K562 (cell line): ENCODE data around the gene PRR36.

Source experiments
- ARHGAP35 ChIP-seq: fragments of 450-650 bp; IDR thresholded peaks from 2 replicates; pipeline ENCODE4 v1.6.1; 2018; ENCODE audit not compliant: partially characterized antibody
- CAMTA2 ChIP-seq: fragments of 250-450 bp; sonication (Bioruptor Pico); conservative IDR thresholded peaks from 2 replicates; pipeline ENCODE4 v1.5.1; 2022
- ELF2 ChIP-seq: fragments of 250-450 bp; sonication (Bioruptor Pico); IDR thresholded peaks from 2 replicates; pipeline ENCODE4 v1.5.0; 2021; ENCODE audit warnings: mild to moderate bottlenecking
- ETV5 ChIP-seq: sonication (generic); formaldehyde crosslinking; IDR thresholded peaks from 2 replicates; pipeline ENCODE4 v1.4.0; 2020; ENCODE audit warnings: low read depth, mild to moderate bottlenecking, missing genetic modification reagents
- EZH2 ChIP-seq: IDR thresholded peaks from 2 replicates; pipeline ENCODE4 v1.6.1; 2012; ENCODE audit warnings: low read depth, mild to moderate bottlenecking, inconsistent platforms, low read length, borderline replicate concordance
- HDAC3 ChIP-seq: fragments of 450-650 bp; IDR thresholded peaks from 2 replicates; pipeline ENCODE4 v1.6.1; 2018; ENCODE audit warnings: borderline replicate concordance, mild to moderate bottlenecking, moderate library complexity; ENCODE audit not compliant: partially characterized antibody
- MAX ChIP-seq: sonication (generic); formaldehyde crosslinking; IDR thresholded peaks from 2 replicates; pipeline ENCODE4 v1.9.0; 2022; ENCODE audit warnings: mild to moderate bottlenecking, missing genetic modification reagents
- MEF2A ChIP-seq: IDR thresholded peaks from 2 replicates; pipeline ENCODE4 v1.6.1; 2011; ENCODE audit warnings: low read depth, mild to moderate bottlenecking, low read length, moderate library complexity; ENCODE audit not compliant: control insufficient read depth
- NR0B1 ChIP-seq: fragments of 450-650 bp; IDR thresholded peaks from one replicate; pipeline ENCODE4 v1.6.1; 2018; ENCODE audit warnings: mild to moderate bottlenecking, moderate library complexity; ENCODE audit not compliant: partially characterized antibody
- NR2C2 ChIP-seq, 2 experiments: fragments of 200-800 bp in 1 of 2; sonication (Bioruptor generic) in 1 of 2; sonication (generic) in 1 of 2; formaldehyde crosslinking in 1 of 2; IDR thresholded peaks; 2 replicates each; pipeline versions ENCODE4 v1.6.1 to v1.8.0; 2016 to 2022; ENCODE audit warnings: mild to moderate bottlenecking in 1 of 2, missing compliant biosample characterization in 1 of 2, missing genetic modification characterization in 1 of 2, missing genetic modification reagents in 1 of 2
- TAF7 ChIP-seq: fragments of 450-650 bp; IDR thresholded peaks from 2 replicates; pipeline ENCODE4 v1.6.1; 2016; ENCODE audit warnings: missing genetic modification characterization, missing compliant biosample characterization
- ZBTB7A ChIP-seq: IDR thresholded peaks from 2 replicates; pipeline ENCODE4 v1.6.1; 2011; ENCODE audit warnings: low read depth, mild to moderate bottlenecking, low read length, moderate library complexity, borderline replicate concordance; ENCODE audit not compliant: control insufficient read depth
- ZNF668 ChIP-seq: fragments of 250-450 bp; sonication (Bioruptor Pico); IDR thresholded peaks from 2 replicates; pipeline ENCODE4 v1.8.0; 2022; ENCODE audit warnings: mild to moderate bottlenecking, inconsistent platforms

- TF ChIP-seq NR0B1 (no peak), HDAC3 (no peak), CAMTA2 (CRISPR knock-in tag) (no peak), MAX (CRISPR knock-in tag) (no peak), EZH2 (no peak), TAF7 (tag) (no peak), ETV5 (CRISPR knock-in tag) (no peak), ZBTB7A (no peak), MEF2A (no peak), NR2C2 (CRISPR knock-in tag; IDR thresholded peaks at IDR 0.05) (no peak), NR2C2 (tag; IDR thresholded peaks at IDR 0.05) (no peak), ELF2 (no peak), ZNF668 (no peak), ARHGAP35 (no peak)
Observed at GRCh38 chr19:7911508-7912143, 37.4 kb upstream of the PRR36 start.
